HG03469 (cell line): ENCODE measurements around the gene ZC3H10.
"Not testable (repeated sequence)": the region's sequence is repeated elsewhere in the genome, so short reads cannot be mapped to it uniquely, and the experiment has no call there.

Source experiments
- ATAC-seq: cut with Tn5 transposase; IDR thresholded peaks from one replicate; pipeline ENCODE4 v1.9.1; 2021; ENCODE audit warnings: mild to moderate bottlenecking, moderate library complexity, moderate number of reproducible peaks; ENCODE audit not compliant: unreplicated experiment

The ZC3H10 gene

GRCh38 chr12:56102683-56103065, 15.4 kb upstream of the ZC3H10 start:
- no peak for ATAC-seq

GRCh38 chr12:56103066-56103711, 14.9 kb upstream of the ZC3H10 start:
- no peak for ATAC-seq

- ATAC-seq: no peak
These were observed 14.3 kb upstream of the ZC3H10 start for GRCh38 chr12:56103823-56104108.

- peak; percentile 84 for ATAC-seq
These were observed 13.8 kb upstream of the ZC3H10 start, which contains the start of gene PA2G4 for GRCh38 chr12:56104109-56104814. PA2G4 (plus strand) TSS chr12:56104559; CDS start chr12:56104738, 179 bp downstream.

DNA sequence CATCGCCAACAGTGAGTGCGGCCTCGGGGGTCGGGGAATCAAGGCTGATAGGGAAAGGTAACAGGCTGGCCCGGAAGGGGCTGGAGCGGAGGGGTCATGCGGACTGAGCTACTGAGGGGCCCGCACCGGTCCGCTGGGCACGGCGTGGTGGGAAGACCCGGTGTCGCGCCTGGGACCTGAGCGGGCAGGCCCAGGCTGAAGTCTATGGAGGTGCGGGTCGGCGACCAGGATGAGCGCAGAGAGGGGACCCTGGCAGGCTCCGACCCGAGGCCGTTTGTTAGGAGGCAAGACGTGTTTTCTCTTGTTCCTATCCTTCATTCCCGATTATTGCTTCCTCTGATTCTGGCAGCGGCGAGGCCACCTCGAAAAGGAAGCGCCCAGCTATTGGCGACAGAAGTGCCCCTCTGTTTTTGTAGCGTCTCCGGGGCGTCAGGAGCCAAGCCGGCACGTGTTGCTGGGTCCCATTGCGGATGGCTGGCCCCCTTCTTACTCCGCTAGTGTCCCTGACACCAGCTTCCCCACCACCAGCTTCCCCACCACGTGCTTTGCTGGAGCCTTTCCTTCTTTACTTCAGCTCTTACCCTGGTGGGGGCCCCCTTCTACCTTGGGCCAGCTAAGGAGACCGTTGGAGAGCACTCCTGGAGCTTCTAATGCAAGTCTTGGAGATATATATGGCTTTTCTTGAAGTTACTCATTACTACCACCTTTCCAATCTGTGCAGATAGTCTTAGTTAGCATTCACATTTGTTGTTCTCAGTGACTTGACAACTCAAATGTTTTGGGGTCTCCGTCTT, 13.1 kb upstream of the ZC3H10 start:
- no peak for ATAC-seq

DNA sequence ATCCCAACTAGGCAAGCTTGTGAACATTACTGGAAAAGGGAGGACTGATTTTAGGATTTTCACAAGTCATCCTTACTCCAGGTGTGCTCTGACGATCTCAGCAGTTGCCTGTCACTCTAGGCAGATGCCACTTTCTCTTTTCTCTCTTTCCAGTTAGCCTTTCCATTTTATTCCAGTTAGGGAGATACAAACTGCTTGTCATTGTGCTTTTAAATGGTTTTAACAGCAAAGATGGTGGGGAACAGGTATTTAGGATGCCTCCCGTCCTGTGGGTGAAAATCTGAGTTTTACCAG, 12.5 kb upstream of the ZC3H10 start:
- ATAC-seq: no peak

DNA sequence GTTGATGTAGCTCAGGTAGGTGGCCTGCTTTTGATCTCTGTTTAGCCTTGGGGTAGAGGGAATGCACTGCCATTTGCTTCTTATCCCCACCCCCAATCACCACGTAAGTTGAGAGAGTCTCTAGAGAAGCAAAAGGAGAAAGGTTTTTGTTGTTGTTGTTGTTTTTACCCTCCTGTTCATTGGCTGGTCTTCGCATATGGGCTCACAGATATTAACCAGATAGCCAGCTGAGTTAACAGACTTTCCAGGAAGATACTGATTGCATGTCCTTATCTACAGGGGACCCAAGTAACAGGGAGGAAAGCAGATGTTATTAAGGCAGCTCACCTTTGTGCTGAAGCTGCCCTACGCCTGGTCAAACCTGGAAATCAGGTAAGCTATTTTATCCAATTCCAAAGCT, 10.8 kb upstream of the ZC3H10 start:
- ATAC-seq: no peak

- no peak for ATAC-seq
These were observed 7.5 kb upstream of the ZC3H10 start for GRCh38 chr12:56110571-56110970.

DNA sequence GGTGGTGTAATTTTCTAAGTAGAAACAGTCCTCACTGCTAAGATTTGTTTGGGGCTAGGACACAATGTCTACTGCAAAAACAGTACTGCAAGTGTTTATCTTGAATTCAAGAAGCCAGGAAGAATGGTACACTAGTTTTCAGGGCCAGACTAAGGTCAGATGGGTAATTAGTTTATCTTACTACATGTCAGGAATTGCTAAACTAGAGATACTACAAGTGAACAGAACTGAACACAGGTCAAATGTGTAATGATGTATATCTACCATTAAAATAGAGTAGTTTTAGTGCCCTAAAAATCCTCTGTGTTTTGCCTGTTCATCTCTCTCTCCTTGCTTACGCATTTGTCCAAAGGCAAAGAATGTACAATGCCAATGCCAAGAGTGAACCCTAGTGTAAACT, 4.0 kb upstream of the ZC3H10 start:
- no peak for ATAC-seq

- ATAC-seq: no peak
These were observed 2.7 kb upstream of the ZC3H10 start for GRCh38 chr12:56115329-56115728.

GRCh38 chr12:56116267-56117081, 1.6 kb upstream of the ZC3H10 start, which contains the start of gene RPL41:
RPL41 (plus strand) TSS chr12:56116633.
- peak; percentile 28 for ATAC-seq

DNA sequence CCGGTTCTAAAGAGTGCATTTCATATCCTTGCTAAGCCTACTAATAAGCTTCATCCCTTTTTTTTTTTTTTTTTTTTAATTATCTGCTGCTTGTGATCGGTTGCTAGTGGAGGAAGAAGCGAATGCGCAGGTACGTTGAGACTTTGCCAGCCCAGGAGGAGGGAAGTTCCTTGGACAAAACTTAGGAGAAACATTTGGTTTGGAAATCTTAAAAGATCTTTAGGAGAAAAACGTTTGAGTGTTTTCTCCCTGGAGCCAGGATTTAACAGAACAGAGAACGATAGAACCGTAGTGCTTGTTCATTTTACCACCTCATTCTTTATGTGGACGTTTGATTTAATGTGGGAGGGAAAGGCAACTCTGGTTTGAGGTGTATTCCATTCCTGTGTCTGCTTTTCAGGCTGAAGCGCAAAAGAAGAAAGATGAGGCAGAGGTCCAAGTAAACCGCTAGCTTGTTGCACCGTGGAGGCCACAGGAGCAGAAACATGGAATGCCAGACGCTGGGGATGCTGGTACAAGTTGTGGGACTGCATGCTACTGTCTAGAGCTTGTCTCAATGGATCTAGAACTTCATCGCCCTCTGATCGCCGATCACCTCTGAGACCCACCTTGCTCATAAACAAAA, 872 bp upstream of the ZC3H10 start:
- not testable (repeated sequence) for ATAC-seq

DNA sequence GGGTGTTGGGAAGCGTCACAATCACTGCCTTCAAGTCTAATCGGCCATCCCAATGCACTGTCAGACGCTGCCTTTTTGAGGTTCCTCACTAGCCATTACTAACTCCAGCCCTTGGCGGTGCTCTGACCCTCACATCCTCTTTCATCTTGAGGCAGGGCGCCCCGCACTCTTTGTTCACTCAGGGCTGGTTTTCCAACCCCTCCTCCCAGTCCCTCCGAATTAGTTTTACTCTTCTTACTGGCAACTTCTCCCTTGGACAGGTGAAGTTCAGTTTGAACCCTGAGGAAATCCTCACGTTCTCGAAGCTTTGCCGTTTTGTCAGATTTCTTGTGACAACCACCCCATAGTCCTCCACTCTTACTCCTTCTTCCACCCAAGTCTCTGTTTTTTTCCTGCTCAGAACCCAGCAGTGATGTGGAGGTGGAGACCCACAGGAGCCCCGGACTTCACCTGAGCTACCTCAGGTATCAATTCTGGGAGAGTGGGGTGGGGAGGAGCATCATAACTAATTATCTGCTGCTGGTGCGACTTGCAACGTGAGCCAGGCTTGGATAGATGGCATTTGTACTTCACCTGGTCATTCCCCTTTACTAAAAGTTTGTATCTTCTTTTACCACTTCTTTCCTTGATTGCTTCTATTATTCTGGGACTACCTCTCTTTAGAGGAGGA, 757 bp downstream of the ZC3H10 start:
- no peak for ATAC-seq

GRCh38 chr12:56119361-56119796, 1.3 kb downstream of the ZC3H10 start:
- no peak for ATAC-seq

DNA sequence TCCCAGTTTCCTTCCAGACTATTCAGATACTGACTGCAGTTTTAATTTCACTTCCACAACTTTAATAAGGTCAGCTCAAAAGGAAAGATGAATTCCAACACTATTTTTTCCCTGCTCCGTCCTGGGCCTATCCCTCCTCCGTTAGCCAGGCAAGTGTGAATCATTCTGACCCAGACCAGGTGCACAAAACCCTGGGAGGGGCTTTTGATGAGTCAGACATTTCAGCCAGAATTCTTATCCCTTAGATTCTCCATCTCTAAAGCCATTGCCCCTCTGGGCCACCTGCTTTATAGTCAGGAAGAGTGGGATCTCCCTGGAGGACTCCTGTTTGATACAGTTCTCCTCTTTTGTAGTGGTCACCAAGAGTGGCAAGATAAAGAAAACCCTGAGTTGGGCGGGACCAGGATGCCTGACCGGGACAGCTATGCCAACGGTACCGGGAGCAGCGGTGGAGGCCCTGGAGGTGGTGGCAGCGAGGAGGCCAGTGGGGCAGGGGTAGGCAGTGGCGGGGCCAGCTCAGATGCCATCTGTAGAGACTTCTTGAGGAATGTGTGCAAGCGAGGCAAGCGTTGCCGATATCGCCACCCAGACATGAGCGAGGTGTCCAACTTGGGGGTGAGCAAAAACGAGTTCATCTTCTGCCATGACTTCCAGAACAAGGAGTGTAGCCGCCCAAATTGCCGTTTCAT, 2.2 kb downstream of the ZC3H10 start:
- ATAC-seq: no peak

GRCh38 chr12:56121204-56121870, 3.3 kb downstream of the ZC3H10 start:
- ATAC-seq: no peak

DNA sequence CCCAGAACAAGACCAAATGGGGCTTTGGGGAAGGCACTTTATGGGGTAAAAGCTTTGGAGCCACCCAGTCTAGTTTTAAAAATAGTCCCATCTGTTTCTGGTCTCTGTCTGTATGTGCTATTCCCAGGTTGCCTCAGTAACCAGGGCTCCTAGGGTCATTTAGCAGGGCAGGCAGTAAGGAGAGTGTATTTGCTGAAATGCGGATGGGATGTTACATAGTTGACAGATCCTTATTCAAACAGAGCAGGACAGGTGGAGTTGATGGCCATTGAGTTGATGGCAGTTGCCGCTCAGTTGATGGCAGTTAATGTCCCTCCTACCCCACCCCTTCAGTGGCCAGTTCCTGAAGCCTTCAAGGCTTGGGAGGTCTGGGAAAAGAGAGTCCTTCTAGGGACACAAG, 4.6 kb downstream of the ZC3H10 start:
- ATAC-seq: no peak

DNA sequence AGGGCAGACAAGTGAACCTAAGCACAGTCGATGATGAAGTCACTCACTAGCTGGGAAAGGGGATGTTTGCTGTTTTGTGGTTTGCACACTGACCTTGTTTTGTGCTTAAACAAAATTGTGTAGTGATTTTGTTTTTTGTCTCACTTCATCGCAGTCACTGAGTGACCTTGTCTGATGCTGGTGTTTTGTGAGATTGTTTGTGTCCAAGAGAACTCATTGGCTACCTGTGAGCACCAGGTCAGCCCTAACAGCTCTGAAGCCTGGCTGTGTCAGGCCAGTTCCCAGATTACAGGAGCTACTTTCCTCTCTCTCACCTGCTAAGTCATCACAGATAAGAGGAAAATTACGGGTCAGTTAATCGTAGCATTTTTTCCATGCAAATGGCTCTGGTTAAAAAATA, 6.1 kb downstream of the ZC3H10 start:
- no peak for ATAC-seq

DNA sequence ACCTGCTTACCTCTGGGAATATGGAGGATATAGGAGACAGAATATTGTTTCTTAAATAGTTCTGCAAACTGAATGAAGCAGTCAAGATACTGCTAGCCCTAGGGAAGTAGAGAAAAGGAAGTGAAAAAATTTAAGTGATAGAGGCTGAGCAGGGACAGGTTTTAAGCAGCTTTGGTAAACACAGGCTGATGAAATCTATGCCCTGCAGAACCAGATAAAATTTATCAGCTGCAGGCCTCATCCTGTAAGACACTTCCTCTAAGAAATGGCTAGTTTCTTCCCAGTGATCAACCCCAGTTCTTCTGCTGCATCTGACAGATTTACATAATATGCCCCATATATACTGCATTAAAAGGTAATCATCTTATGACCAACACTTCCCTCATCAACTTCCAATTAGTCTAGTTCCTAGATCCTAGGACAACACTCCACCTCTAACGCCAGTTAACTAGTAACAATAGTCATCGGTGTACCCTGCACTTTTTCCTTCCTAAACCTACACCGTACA, 8.7 kb downstream of the ZC3H10 start:
- ATAC-seq: no peak
